CD4-positive, CD25-positive, alpha-beta regulatory T cell (primary cell): ENCODE data around the gene RPL13. TPM values are rescaled to one million over a fixed set of nuclear protein-coding genes. Genes with fewer than 3 reads are reported as not detected.

Experiments
- ATAC-seq, 2 donors: fragments of 150-1000 bp; cut with Tn5 transposase; one replicate each; pipeline ENCODE4 v1.10.0; 2021; ENCODE audit warnings: low read depth in 2 of 2, moderate number of reproducible peaks in 2 of 2, moderate library complexity in 1 of 2
- DNase-seq, 3 donors: peaks; one replicate each; pipeline versions ENCODE4 v3.0.0 to v3.0.0-alpha.2; 2012 to 2022; ENCODE audit warnings: mixed read lengths in 1 of 3
- H3K27ac ChIP-seq: one replicate; pipeline ENCODE4 v1.7.0; 2013; ENCODE audit warnings: mild to moderate bottlenecking, low read length; ENCODE audit not compliant: insufficient read depth, poor library complexity, severe bottlenecking
- H3K27me3 ChIP-seq: one replicate; pipeline ENCODE4 v1.7.0; 2013; ENCODE audit warnings: low read length; ENCODE audit not compliant: control insufficient read depth, insufficient read depth
- H3K36me3 ChIP-seq: one replicate; pipeline ENCODE4 v1.7.0; 2013; ENCODE audit warnings: mild to moderate bottlenecking, low read length, moderate library complexity; ENCODE audit not compliant: control insufficient read depth, insufficient read depth
- H3K4me1 ChIP-seq: 2 replicates; pipeline ENCODE4 v1.7.0; 2013; ENCODE audit warnings: mild to moderate bottlenecking, low read length; ENCODE audit not compliant: insufficient read depth, control insufficient read depth, poor library complexity, severe bottlenecking
- H3K4me3 ChIP-seq: one replicate; pipeline ENCODE4 v1.7.0; 2013; ENCODE audit warnings: low read depth, mild to moderate bottlenecking, low read length, moderate library complexity
- H3K9me3 ChIP-seq, 2 experiments: 1 replicate in 1 of 2; 2 replicates in 1 of 2; pipeline ENCODE4 v1.7.0; 2013; ENCODE audit warnings: low read length in 2 of 2, mild to moderate bottlenecking in 1 of 2, moderate library complexity in 1 of 2; ENCODE audit not compliant: control insufficient read depth in 2 of 2
- H3K27ac Mint-ChIP-seq, 3 donors: one replicate each; pipeline ENCODE4 v1.8.0; 2020 to 2022; ENCODE audit warnings: mild to moderate bottlenecking in 3 of 3, mixed read lengths in 3 of 3, moderate library complexity in 2 of 3
- H3K27me3 Mint-ChIP-seq: one replicate; pipeline ENCODE4 v1.8.0; 2022; ENCODE audit warnings: mild to moderate bottlenecking, mixed read lengths
- H3K36me3 Mint-ChIP-seq: one replicate; pipeline ENCODE4 v1.8.0; 2020; ENCODE audit warnings: mixed read lengths
- H3K4me1 Mint-ChIP-seq, 4 donors: one replicate each; pipeline ENCODE4 v1.8.0; 2020 to 2022; ENCODE audit warnings: mixed read lengths in 4 of 4, mild to moderate bottlenecking in 1 of 4
- H3K4me3 Mint-ChIP-seq, 4 donors: one replicate each; pipeline ENCODE4 v1.8.0; 2020 to 2022; ENCODE audit warnings: mild to moderate bottlenecking in 4 of 4, mixed read lengths in 4 of 4, moderate library complexity in 3 of 4
- H3K9me3 Mint-ChIP-seq, 7 donors: one replicate each; pipeline ENCODE4 v1.8.0; 2020 to 2022; ENCODE audit warnings: mixed read lengths in 7 of 7, mild to moderate bottlenecking in 3 of 7, moderate library complexity in 2 of 7
- polyA plus RNA-seq, 4 donors: library from polyadenylated mRNA; unstranded; fragments of 300-500 nt; fragmentation: Illumina TruSeq; gene quantifications; one replicate each; pipeline ENCODE4 v1.2.3, GENCODE V29; 2021
- total RNA-seq: library from RNA; stranded (reverse); gene quantifications from one replicate; pipeline ENCODE4 v1.2.3, GENCODE V29; 2022

Gene RPL13
- total and polyA plus RNA-seq, 5 donors from 2014 or later = 3,164 to 6,519 (median 4,220) TPM

GRCh38 chr16:89613954-89614459 is 53.5 kb downstream of the RPL13 start:
- Histone ChIP-seq H3K27ac (no peak overlapping the region), H3K4me1 (peaks cover 7% of the 10 kb centered on the region), H3K9me3 (peaks cover 0 to 7% of the 10 kb centered on the region in 2 experiments), H3K4me3 (no peak overlapping the region), H3K27me3 (no peaks in the 10 kb centered on the region), H3K36me3 (no peaks in the 10 kb centered on the region)
- Mint-ChIP-seq H3K4me1 (peaks cover 0 to 14% (median 4%) of the 10 kb centered on the region in 4 donors), H3K27ac (no peak overlapping the region), H3K4me3 (no peak overlapping the region), H3K36me3 (no peaks in the 10 kb centered on the region), H3K9me3 (peaks cover 0 to 5% (median 0%) of the 10 kb centered on the region in 7 donors), H3K27me3 (no peaks in the 10 kb centered on the region)
- ATAC-seq (no peak), DNase-seq (no peak)

Other genes with a start within 250 kb of the RPL13 start
- gene ANKRD11, start 70.1 kb upstream of the RPL13 start, total RNA-seq = 323 TPM
- 10 to 100 TPM in 3 of 4 donors, 1 to 10 TPM in 1; 8.7 to 19.4 (median 14.3) TPM for gene ANKRD11, start 70.1 kb upstream of the RPL13 start, polyA plus RNA-seq
- gene SPG7, start 52.3 kb upstream of the RPL13 start, total RNA-seq = 184 TPM
- gene SPG7, start 52.3 kb upstream of the RPL13 start, polyA plus RNA-seq = 10 to 100 TPM; 34.4 to 41.4 (median 38.1) TPM
- gene CPNE7, start 15.1 kb downstream of the RPL13 start, total RNA-seq = 0.69 TPM
- under 1 TPM in 3 of 4 donors, not detected in 1; 0.11 to 0.81 (median 0.48) TPM for gene CPNE7, start 15.1 kb downstream of the RPL13 start, polyA plus RNA-seq
- gene DPEP1, start 53.0 kb downstream of the RPL13 start, total RNA-seq = not detected
- gene DPEP1, start 53.0 kb downstream of the RPL13 start, polyA plus RNA-seq = not detected
- gene CHMP1A, start 97.0 kb downstream of the RPL13 start, total RNA-seq = 110 TPM
- gene CHMP1A, start 97.0 kb downstream of the RPL13 start, polyA plus RNA-seq = 100 to 1,000 TPM in 1 of 4 donors, 10 to 100 TPM in 3; 77.5 to 111 (median 87.5) TPM
- 7.1 TPM for gene SPATA33, start 97.2 kb downstream of the RPL13 start, total RNA-seq
- gene SPATA33, start 97.2 kb downstream of the RPL13 start, polyA plus RNA-seq = 1 to 10 TPM; 2.0 to 4.4 (median 3.0) TPM
- gene CDK10, start 126.0 kb downstream of the RPL13 start, total RNA-seq = 97.5 TPM
- gene CDK10, start 126.0 kb downstream of the RPL13 start, polyA plus RNA-seq = 10 to 100 TPM; 20.5 to 28.0 (median 22.8) TPM
- 15.6 TPM for gene SPATA2L, start 141.0 kb downstream of the RPL13 start, total RNA-seq
- 1 to 10 TPM; 5.6 to 8.8 (median 8.1) TPM for gene SPATA2L, start 141.0 kb downstream of the RPL13 start, polyA plus RNA-seq
- 22.0 TPM for gene VPS9D1, start 160.2 kb downstream of the RPL13 start, total RNA-seq
- gene VPS9D1, start 160.2 kb downstream of the RPL13 start, polyA plus RNA-seq = under 1 TPM; 0.13 to 0.41 (median 0.34) TPM
- 108 TPM for gene ZNF276, start 160.9 kb downstream of the RPL13 start, total RNA-seq
- 10 to 100 TPM; 15.5 to 20.9 (median 19.7) TPM for gene ZNF276, start 160.9 kb downstream of the RPL13 start, polyA plus RNA-seq